GM12878 (cell line): ENCODE data around the gene SERPINE3. TPM values are rescaled to one million over a fixed set of nuclear protein-coding genes. Genes with fewer than 3 reads are reported as not detected.
A peak's percentile ranks its signal among the peaks of the same experiment; 100 is the strongest.

ENCODE experiments used
- BACH1 ChIP-seq: fragments of 450-650 bp; IDR thresholded peaks from 2 replicates; pipeline ENCODE4 v1.6.1; 2017; ENCODE audit warnings: mild to moderate bottlenecking, borderline replicate concordance
- BCL3 ChIP-seq: IDR thresholded peaks from 2 replicates; pipeline ENCODE4 v1.6.1; 2011; ENCODE audit warnings: borderline replicate concordance, low read depth, mild to moderate bottlenecking, moderate library complexity, low read length; ENCODE audit not compliant: insufficient read depth, poor library complexity, severe bottlenecking
- BHLHE40 ChIP-seq, 2 experiments: fragments of 450-650 bp in 1 of 2; IDR thresholded peaks; 2 replicates each; pipeline ENCODE4 v1.6.1; 2011 to 2017; ENCODE audit warnings: low read depth in 2 of 2, borderline replicate concordance in 1 of 2, improper control_type of control experiment in 1 of 2, low read length in 1 of 2, mild to moderate bottlenecking in 1 of 2
- CREM ChIP-seq: IDR thresholded peaks from 2 replicates; pipeline ENCODE4 v1.6.1; 2014; ENCODE audit warnings: antibody characterized with exemption, low read depth
- E2F8 ChIP-seq: fragments of 450-650 bp; IDR thresholded peaks from 2 replicates; pipeline ENCODE4 v1.6.1; 2018; ENCODE audit warnings: mild to moderate bottlenecking, low read depth, moderate library complexity; ENCODE audit not compliant: partially characterized antibody
- EGR1 ChIP-seq, 2 experiments: IDR thresholded peaks; 1 replicate in 1 of 2; 2 replicates in 1 of 2; pipeline ENCODE4 v1.6.1; 2011 to 2012; ENCODE audit warnings: low read depth in 2 of 2, low read length in 2 of 2, borderline replicate concordance in 1 of 2, mild to moderate bottlenecking in 1 of 2, moderate library complexity in 1 of 2
- EP300 ChIP-seq, 2 experiments: fragments of 150-350 bp in 1 of 2; IDR thresholded peaks; 2 replicates each; pipeline ENCODE4 v1.6.1; 2011 to 2012; ENCODE audit warnings: low read depth in 2 of 2, low read length in 2 of 2, borderline replicate concordance in 1 of 2, improper control_type of control experiment in 1 of 2, inconsistent platforms in 1 of 2; ENCODE audit not compliant: control insufficient read depth in 1 of 2
- ETV6 ChIP-seq, 2 experiments: fragments of 450-650 bp in 1 of 2; IDR thresholded peaks in 1 of 2; conservative IDR thresholded peaks in 1 of 2; 2 replicates each; pipeline ENCODE4 v1.6.1; 2014; ENCODE audit warnings: antibody characterized with exemption in 1 of 2, borderline replicate concordance in 1 of 2, low read depth in 1 of 2, mild to moderate bottlenecking in 1 of 2, moderate library complexity in 1 of 2
- GATAD2B ChIP-seq: fragments of 450-650 bp; conservative IDR thresholded peaks from 2 replicates; pipeline ENCODE4 v1.6.1; 2017; ENCODE audit warnings: low read depth, mild to moderate bottlenecking, moderate library complexity
- HSF1 ChIP-seq: fragments of 150-350 bp; IDR thresholded peaks from 2 replicates; pipeline ENCODE4 v1.6.1; 2014; ENCODE audit warnings: mild to moderate bottlenecking, low read depth, low read length
- IKZF1 ChIP-seq: fragments of 450-650 bp; conservative IDR thresholded peaks from 2 replicates; pipeline ENCODE4 v1.6.1; 2017; ENCODE audit warnings: antibody characterized with exemption, mild to moderate bottlenecking
- IKZF2 ChIP-seq, 2 experiments: fragments of 450-650 bp; IDR thresholded peaks; 2 replicates each; pipeline ENCODE4 v1.6.1; 2017; ENCODE audit warnings: mild to moderate bottlenecking in 2 of 2, moderate library complexity in 2 of 2
- MEF2A ChIP-seq: IDR thresholded peaks from 2 replicates; pipeline ENCODE4 v1.6.1; 2011; ENCODE audit warnings: low read depth, mild to moderate bottlenecking, low read length, moderate library complexity; ENCODE audit not compliant: insufficient read depth
- MYC ChIP-seq: IDR thresholded peaks from 2 replicates; pipeline ENCODE4 v1.6.1; 2011; ENCODE audit warnings: mild to moderate bottlenecking, low read length, moderate library complexity, inconsistent platforms; ENCODE audit not compliant: insufficient read depth, insufficient replicate concordance, insufficient read length, severe bottlenecking
- RELA ChIP-seq: fragments of 450-650 bp; IDR thresholded peaks from 2 replicates; pipeline ENCODE4 v1.8.0; 2014; ENCODE audit warnings: borderline replicate concordance; ENCODE audit not compliant: partially characterized antibody
- RUNX3 ChIP-seq: IDR thresholded peaks from 2 replicates; pipeline ENCODE4 v1.6.1; 2012; ENCODE audit warnings: low read length, inconsistent platforms
- USF1 ChIP-seq: IDR thresholded peaks from 2 replicates; pipeline ENCODE4 v1.6.1; 2011; ENCODE audit warnings: borderline replicate concordance, low read depth, mild to moderate bottlenecking, moderate library complexity, mixed read lengths, low read length; ENCODE audit not compliant: insufficient read depth; ENCODE audit errors: extremely low read length
- USF2 ChIP-seq: IDR thresholded peaks from 2 replicates; pipeline ENCODE4 v1.6.1; 2011; ENCODE audit warnings: low read depth, low read length, improper control_type of control experiment, borderline replicate concordance
- ZNF384 ChIP-seq: IDR thresholded peaks from 2 replicates; pipeline ENCODE4 v1.6.1; 2012; ENCODE audit warnings: low read depth, mild to moderate bottlenecking, low read length, improper control_type of control experiment, borderline replicate concordance
- polyA plus RNA-seq, 11 experiments: library from polyadenylated mRNA; depleted of rRNA in 4 of 11; unstranded in 6 of 11; stranded (reverse) in 5 of 11; fragments of >200 nt; fragmentation: Nextera tagmentation in 4 of 11; fragmentation: Illumina TruSeq in 1 of 11; extraction: Ambion mirVana in 4 of 11; extraction: Trizol in 1 of 11; gene quantifications; 1 replicate in 1 of 11; 2 replicates in 10 of 11; pipeline versions ENCODE4 v1.2.1 to v1.2.3, GENCODE V29; 2011 to 2016; ENCODE audit warnings: inconsistent platforms in 2 of 11, missing spikeins in 2 of 11, low read depth in 1 of 11
- total RNA-seq, 4 experiments: library from RNA; depleted of rRNA in 3 of 4; stranded (reverse); fragments of >200 nt in 3 of 4; fragmentation: Illumina TruSeq in 1 of 4; extraction: Trizol in 1 of 4; gene quantifications; 2 replicates each; pipeline versions ENCODE4 v1.2.1 to v1.2.3, GENCODE V29; 2013 to 2021

Gene SERPINE3
- total and polyA plus RNA-seq, 10 of the 15 experiments (the other 5 are each of a cell fraction or from before 2014, with no cell fraction given) = 0.19 TPM; not detected in 9

GRCh38 chr13:51331354-51331861 lies 8.1 kb upstream of the SERPINE3 start (continued):
- TF ChIP-seq E2F8 (no peak), MEF2A (0 out of 2 replicates have a peak, but pooled peaks have one; percentile 28), RELA (peak; percentile 42), ZNF384 (peak; percentile 50), BCL3 (no peak), GATAD2B (0 out of 2 replicates have a peak, but pooled peaks have one; percentile 26), BHLHE40 (IDR thresholded peaks at IDR 0.05; ENCODE audit: borderline replicate concordance in 1 of 2, low read depth in 2 of 2, low read length in 1 of 2) (peak; percentile 61 to 67; a peak in 3 of 4 replicates), USF1 (peak; percentile 40), BACH1 (0 out of 2 replicates have a peak, but pooled peaks have one; percentile 16), USF2 (peak; percentile 31; the same call in 1 of the 2 replicates), HSF1 (no peak), RUNX3 (peak; percentile 77), EGR1 (IDR thresholded peaks at IDR 0.05; ENCODE audit: borderline replicate concordance in 1 of 2, low read depth in 2 of 2, low read length in 2 of 2) (peak in 1 of 2 experiments; percentile 35; a peak in 1 of 3 replicates), IKZF1 (peak; percentile 19), CREM (0 out of 2 replicates have a peak, but pooled peaks have one; percentile 16), EP300 (IDR thresholded peaks at IDR 0.05; ENCODE audit: borderline replicate concordance in 1 of 2, control insufficient read depth in 1 of 2, low read depth in 2 of 2, low read length in 2 of 2) (peak; percentile 30 to 31; a peak in 1 of 4 replicates), IKZF2 (IDR thresholded peaks at IDR 0.05) (peak in 1 of 2 experiments; percentile 6; a peak in 2 of 4 replicates), MYC (no peak), ETV6 (conservative IDR thresholded peaks at IDR 0.05 in 1 of 2, IDR thresholded peaks at IDR 0.05 in 1 of 2; ENCODE audit: borderline replicate concordance in 1 of 2, low read depth in 1 of 2) (0 out of 4 replicates have a peak, but pooled peaks of 1 of the 2 experiments have one; percentile 6)
